Gastroesophageal sphincter (tissue), 2 donors: ENCODE measurements around the gene SLC38A2.

Experiments used
- POLR2A ChIP-seq, 2 donors: fragments of 450-650 bp; IDR thresholded peaks; one replicate each; pipeline ENCODE4 v1.6.1; 2017; ENCODE audit warnings: antibody characterized with exemption in 2 of 2, mild to moderate bottlenecking in 2 of 2, moderate library complexity in 1 of 2
- POLR2AphosphoS5 ChIP-seq: sonication (generic); formaldehyde crosslinking; IDR thresholded peaks from one replicate; pipeline ENCODE4 v1.6.1; 2017; ENCODE audit warnings: antibody characterized with exemption

GRCh38 chr12:46369474-46370379, 2.8 kb downstream of the SLC38A2 start:
- TF ChIP-seq POLR2A (IDR thresholded peaks at IDR 0.05) (no peak), POLR2AphosphoS5 (no peak)
